Peyer's patch (tissue), 4 donors: ENCODE measurements around the gene MYT1.

Source experiments
- CTCF ChIP-seq, 6 experiments: fragments of 450-650 bp in 4 of 6; fragments of 200-600 bp in 2 of 6; sonication (generic) in 1 of 6; IDR thresholded peaks; one replicate each; pipeline ENCODE4 v1.5.1; 2017 to 2019; ENCODE audit warnings: antibody characterized with exemption in 6 of 6, mild to moderate bottlenecking in 3 of 6, moderate library complexity in 1 of 6
- POLR2A ChIP-seq, 2 donors: fragments of 450-650 bp; IDR thresholded peaks; one replicate each; pipeline ENCODE4 v1.5.1; 2017; ENCODE audit warnings: antibody characterized with exemption in 2 of 2, mild to moderate bottlenecking in 2 of 2, moderate library complexity in 2 of 2

DNA sequence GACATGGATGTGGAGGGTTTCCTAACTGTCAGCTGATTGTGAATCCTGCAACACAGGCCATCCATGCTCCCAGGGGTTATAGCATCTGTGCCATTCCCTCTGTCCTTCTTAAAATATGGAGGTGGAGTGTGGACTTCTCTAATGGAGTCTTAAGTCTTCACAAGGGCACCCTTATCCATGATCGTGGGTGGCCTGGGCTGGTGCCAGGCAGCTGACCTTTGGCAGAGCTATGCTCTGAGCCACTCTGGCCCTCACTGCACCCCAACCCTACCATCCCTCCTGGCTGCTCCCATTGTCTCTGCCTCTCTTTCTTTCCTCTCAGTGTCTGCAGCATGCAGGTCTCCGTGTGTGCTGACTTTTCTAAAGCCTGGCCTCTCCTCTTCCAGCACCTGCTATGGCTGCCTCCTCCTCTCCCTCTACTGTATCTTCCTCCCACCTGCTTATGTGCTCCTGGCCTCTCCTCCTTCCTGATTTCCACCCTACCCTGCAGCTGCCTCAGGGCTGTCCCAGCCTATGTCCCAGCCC, 80.1 kb downstream of the MYT1 start:
- TF ChIP-seq CTCF (IDR thresholded peaks at IDR 0.05) (no peak), POLR2A (IDR thresholded peaks at IDR 0.05) (no peak)
